Amniotic stem cell (primary cell): ENCODE results near the gene TOM1.

Experiments used
- DNase-seq: peaks from one replicate; lab custom pipeline; 2025; lab: John Stamatoyannopoulos, UW

TOM1 gene

GRCh38 chr22:35299673-35300499, at the start of gene TOM1:
Gene TOM1, plus strand, starts transcription at chr22:35299894. Its CDS starts 35 bp downstream, at chr22:35299929.
- peak; percentile 98 for DNase-seq

DNA sequence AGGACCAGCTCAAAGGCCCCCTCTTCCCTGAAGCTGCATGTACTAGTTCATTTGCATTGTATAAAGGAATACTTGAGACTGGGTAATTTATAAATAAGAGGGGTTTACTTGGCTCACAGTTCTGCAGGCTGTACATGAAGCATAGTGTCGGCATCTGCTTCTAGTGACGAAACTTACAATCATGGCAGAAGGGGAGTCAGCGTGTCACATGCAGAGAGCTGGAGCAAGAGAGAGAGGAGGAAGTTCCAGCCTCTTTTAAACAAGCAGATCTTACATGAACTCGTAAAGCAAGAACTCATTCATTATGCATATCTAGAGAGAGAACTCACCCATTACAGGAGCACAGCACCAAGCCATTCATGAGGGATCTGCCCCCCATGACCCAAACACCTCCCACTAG, 49.5 kb upstream of the TOM1 start:
- DNase-seq: no peak

DNA sequence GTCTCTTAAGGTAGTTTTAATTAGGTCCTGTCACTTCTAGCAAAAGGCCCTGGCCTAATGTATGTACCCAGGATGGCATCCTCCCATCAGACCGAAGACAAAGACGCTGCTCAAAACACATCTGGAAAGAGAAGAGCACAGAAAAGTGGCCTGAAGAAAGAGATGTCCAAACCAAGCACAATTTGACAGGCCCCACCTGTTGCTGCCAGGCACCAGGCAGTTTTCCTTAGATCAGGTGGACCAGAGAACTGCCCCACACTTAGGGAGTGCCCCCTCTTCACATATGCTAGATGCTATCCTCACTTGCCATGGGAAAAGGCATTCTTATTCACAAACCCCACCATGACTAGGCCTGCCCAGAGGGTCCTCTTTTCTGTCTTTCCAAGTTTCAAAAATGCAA, 45.7 kb upstream of the TOM1 start:
- no peak for DNase-seq

DNA sequence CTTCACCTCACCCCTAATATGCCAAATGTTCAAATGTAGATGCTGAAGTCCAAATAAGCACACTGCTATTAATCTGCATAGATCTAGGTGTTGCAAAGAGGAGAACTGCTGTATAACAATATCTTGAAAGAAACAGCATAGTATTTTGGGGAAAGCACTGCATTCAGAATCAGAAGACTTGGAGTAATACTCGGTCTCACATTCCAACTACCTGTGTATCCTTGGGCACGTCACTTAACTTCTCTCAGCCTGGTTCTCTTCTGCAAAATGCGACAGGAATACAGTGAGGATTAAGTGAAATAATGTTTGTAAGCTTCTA, 42.7 kb upstream of the TOM1 start:
- no peak for DNase-seq

DNA sequence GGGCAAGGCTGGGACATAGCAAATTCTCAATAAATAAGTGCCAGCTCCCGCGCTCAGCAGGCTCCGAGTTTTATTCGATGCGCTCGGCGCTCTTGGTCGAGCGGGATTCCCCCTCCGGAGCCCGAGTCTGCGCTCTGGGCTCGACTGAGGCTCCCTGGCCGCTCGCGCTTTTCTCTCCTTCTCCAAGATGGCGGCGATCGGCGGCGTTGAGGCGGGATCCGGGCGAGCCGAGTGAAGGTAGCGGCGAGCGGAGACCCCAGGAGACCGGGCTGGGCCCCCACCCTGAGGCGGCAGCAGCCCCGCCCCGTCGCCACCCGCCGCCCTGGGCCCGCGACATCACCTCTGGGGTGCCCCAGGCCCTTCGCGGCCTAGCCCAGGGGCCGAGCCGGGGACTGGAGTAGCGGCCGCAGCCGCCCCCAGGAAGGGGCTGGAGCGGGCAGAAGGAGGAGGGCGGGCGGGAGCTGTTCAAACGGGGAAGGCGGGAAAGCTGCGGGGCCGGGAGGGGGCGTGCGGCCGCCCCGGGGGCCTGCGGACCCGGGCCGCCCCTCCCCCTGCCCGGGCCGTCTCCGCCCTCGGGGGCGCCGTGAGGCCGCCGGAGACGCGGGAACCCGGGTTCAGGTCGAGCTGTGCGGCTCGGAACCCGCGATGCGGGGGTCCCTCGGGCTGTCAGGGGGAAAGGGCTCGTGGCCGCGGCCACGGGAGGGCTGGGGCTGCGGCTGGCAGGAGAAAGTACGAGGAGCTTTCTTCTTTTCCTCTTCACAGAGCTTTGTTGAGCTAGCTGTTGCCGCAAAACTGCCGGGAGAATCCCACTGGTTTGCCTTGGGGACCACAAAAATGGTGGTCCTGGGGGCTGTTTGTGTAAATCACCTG, 42.1 kb upstream of the TOM1 start, which contains the start of gene HMGXB4:
HMGXB4 (plus strand) TSS at position 173 of the 870 bp plus-strand sequence. CDS start 4,898 bp downstream, outside the sequence.
- DNase-seq: peak; percentile 80

DNA sequence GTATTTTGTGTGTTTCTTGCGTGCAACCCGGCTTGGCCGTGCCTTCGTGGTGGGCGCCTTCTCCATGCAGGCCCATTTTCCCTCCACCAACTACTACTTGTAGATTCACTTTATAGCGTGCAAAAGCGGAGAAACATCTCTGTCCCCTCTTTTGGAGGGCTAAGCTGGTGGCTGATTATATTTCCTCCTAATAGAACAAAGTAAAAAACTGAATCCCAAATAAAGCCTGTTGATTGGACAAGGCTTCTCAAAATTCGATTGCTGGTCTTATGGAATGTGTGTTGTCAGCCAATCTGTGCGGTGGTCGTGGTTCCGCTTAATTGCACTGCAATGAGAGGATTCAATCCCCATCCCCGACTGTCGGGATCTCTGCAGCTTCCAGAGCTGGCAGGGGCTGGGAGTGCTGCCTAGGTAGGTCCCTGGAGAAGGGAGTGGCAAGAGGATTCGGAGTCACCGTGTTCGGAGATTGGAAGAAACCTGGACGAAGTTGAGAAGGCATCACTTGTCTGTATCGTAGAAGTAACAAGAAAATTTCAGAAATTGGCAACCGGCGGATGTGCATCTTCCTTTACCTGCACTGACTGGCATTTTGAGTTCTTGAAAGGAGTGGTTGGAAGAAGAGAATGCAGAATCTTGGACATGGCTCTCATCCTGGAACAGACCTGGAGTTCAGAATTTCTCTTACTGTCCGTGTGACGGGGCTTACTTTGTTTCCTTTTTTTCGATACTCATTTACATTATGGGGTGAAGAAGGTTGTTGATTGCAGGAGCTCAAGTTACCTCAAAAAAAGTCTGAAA, 41.3 kb upstream of the TOM1 start:
- no peak for DNase-seq

GRCh38 chr22:35264986-35265385, 34.7 kb upstream of the TOM1 start:
- no peak for DNase-seq

- DNase-seq: no peak
These were observed 33.4 kb upstream of the TOM1 start for GRCh38 chr22:35266277-35266676.

- no peak for DNase-seq
These were observed 30.1 kb upstream of the TOM1 start for GRCh38 chr22:35269630-35270029.

- no peak for DNase-seq
These were observed 25.4 kb upstream of the TOM1 start for GRCh38 chr22:35274154-35274871.

- DNase-seq: no peak
These were observed 24.1 kb upstream of the TOM1 start for GRCh38 chr22:35275580-35275979.

DNA sequence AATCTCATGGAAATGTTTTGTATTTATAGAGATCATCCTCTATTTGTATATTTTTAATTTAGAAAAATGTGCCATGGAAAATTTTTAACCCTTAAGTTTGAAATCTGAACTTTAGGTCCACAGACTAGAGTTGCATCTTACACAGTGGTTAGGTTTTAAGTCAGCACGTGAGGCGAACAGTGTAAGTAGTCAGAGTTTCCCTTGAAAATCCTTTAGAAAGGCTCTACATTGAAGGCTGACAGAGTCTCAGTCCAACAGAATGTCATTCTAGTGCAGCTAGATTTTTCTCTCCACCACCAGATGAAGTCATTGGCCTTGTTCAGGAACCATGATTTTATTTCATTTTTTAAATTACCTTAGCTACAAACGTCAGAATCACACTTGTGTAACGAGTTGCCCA, 23.7 kb upstream of the TOM1 start:
- DNase-seq: no peak

- no peak for DNase-seq
These were observed 11.6 kb upstream of the TOM1 start for GRCh38 chr22:35288116-35288515.

DNA sequence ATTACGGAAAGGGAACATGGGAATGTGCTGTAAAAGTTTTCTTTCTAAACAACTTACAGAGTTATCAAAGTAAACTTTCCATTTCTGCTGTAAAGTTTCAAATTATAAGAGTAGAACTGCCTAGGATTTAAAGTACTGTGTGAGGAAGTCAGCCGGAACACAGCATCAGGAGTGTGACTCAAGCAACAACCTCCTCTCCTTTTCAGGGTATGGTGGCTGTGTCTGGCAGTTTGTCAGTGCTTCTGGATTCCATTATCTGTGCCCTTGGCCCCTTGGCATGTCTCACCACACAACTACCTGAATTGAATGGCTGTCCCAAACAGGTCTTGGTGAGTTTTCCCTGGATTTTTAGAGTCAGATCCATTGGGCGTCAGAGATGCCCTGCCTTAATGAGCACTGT, 6.9 kb upstream of the TOM1 start:
- no peak for DNase-seq

DNA sequence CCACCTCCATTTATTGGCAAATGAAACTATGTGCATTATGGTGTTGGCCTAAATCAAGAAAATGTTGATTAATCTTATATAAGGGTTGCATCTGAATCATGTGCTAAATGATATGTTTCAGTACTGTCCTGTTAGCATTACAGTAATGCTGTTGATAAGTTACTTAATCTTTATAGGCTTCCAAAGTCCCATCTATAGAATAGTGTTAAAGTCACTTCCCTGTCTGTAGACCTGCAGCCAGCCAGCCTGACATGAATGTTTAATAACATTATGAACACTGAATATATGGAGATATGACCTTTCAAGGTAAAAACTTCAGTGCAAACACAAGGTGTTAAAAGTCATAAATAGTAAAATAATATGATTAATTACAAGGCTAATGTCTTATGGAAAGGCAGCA, 3.6 kb upstream of the TOM1 start:
- DNase-seq: no peak

DNA sequence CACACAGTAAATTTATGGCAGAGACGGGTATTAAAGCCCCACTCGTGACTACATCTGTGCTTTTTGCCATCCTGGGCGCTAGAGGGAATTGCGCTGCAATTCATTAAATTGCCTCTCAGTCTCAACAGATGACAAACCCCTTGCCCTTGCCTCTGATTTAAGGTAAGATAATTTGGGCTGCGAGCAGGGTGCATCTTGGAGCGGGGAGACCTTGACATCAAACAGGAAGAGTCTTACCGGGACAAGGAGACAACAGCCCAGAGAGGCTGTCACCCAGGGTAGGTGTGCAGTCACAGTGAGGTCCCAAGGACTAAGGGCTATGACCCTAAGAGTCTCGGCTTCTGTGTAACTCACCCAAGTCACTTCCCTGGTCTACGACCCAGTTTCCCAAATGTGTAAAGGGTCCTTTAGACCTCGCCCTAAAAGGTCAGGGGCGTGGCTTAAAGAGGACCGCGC, 449 bp upstream of the TOM1 start:
- DNase-seq: no peak

DNA sequence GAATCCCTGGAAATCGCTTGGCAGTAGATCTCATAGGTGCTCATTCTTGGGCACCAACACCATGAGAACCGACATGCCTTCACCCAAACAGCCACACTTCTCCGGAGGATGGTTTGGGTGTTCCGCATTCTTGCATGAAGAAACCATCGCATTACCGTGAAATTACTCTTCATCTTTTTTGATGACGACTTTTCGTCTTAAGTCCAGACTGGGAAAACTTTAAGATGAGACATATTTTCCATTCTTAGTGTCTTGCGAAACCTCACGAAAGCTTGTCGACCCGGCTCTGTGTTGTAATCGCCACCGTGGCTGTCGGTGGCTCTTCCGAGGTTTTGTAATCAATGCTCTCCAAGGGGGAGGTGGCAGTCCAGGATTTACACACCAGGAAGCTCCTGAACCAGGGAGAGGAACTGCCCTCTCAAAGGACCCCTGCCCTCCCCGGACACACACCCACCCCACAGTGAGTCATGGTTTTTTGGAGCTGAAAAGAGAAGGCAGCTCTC, 1.7 kb downstream of the TOM1 start:
- DNase-seq: peak; percentile 90

DNA sequence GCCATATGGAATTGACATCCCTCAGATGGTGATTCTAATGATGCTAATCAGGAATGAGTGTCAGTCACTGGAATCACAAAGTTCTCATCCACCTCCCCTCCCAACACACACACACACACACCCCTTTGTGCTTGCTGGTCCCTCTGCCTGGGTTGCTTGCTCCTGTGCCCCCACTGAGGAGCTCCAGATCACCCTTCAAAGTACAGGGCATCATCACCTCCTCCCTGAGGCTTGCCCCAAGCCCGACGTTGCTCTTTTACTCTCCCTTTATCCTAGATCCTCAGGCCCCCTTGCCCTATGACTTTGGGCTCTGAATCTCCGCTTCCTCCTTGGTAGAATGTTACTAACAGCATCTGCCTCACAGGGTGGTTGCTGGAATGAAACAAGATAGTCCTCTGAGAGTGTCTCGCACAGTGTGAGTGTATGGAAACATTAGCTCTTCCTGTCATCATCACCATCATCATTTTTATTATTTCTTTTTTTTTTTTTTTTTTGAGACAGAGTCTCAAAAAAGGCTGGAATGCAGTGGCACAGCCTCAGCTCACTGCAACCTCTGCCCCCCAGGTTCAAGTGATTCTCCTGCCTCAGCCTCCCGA, 3.4 kb downstream of the TOM1 start:
- DNase-seq: no peak

DNA sequence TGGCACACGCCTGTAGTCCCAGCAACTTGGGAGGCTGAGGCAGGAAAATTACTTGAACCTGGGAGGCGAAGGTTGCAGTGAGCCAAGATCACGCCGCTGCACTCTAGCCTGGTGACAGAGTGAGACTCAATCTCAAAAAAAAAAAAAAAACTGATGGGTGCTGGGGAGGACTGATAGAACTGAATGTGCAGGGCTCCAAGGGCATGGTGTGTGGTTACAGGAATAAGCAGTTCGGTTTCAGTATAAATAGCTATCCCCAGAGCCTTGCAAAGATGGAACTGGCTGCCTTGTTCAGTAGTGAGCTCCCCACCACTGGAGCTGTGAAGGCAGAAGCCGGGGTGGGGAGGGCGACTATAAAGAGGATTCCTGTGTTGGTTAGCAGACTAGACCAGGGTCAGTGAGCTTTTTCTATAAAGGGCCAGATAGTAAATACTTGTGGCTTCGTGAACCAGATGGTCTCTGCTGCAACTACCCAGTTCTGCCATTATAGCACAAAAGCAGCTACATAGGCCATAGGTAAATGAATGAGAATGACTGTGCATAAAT, 5.9 kb downstream of the TOM1 start:
- no peak for DNase-seq

- no peak for DNase-seq
These were observed 6.8 kb downstream of the TOM1 start for GRCh38 chr22:35306350-35306967.
